Peyer's patch (tissue), 4 donors: Measurements from ENCODE around the gene KCNMA1.

ENCODE experiments used
- POLR2A ChIP-seq, 2 donors: fragments of 450-650 bp; IDR thresholded peaks; one replicate each; pipeline ENCODE4 v1.5.1; 2017; ENCODE audit warnings: antibody characterized with exemption in 2 of 2, mild to moderate bottlenecking in 2 of 2, moderate library complexity in 2 of 2
- TF ChIP-seq, protein P1 (sequence below), 6 experiments: fragments of 450-650 bp in 4 of 6; fragments of 200-600 bp in 2 of 6; sonication (generic) in 1 of 6; IDR thresholded peaks; one replicate each; pipeline ENCODE4 v1.5.1; 2017 to 2019; ENCODE audit warnings: antibody characterized with exemption in 6 of 6, mild to moderate bottlenecking in 3 of 6, moderate library complexity in 1 of 6

DNA sequence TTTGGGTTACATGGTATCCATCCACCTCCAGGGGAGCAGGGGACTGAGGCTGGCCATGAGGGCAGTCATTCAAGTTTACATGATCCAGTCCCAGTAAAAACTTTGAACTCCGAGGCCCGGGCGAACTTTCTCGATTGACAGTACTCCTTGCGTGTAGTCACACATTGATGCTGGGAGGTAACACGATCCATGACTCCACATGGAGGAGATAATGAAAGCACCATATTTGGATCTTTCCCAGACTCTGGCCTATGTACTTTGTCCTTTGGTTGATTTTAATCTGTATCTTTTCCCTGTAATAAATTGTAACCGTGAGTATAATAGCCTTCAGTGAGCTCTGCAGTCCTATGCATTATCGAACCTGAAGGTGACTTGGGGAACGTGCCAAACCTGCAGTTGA, 401.6 kb downstream of the KCNMA1 start:
- TF ChIP-seq, protein P1, sequence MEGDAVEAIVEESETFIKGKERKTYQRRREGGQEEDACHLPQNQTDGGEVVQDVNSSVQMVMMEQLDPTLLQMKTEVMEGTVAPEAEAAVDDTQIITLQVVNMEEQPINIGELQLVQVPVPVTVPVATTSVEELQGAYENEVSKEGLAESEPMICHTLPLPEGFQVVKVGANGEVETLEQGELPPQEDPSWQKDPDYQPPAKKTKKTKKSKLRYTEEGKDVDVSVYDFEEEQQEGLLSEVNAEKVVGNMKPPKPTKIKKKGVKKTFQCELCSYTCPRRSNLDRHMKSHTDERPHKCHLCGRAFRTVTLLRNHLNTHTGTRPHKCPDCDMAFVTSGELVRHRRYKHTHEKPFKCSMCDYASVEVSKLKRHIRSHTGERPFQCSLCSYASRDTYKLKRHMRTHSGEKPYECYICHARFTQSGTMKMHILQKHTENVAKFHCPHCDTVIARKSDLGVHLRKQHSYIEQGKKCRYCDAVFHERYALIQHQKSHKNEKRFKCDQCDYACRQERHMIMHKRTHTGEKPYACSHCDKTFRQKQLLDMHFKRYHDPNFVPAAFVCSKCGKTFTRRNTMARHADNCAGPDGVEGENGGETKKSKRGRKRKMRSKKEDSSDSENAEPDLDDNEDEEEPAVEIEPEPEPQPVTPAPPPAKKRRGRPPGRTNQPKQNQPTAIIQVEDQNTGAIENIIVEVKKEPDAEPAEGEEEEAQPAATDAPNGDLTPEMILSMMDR (IDR thresholded peaks at IDR 0.05), result no peak
- no peak for TF ChIP-seq POLR2A (IDR thresholded peaks at IDR 0.05)
